Stomach smooth muscle (tissue), 2 donors: ENCODE data around the gene TIMM44.

Experiments
- H3K27ac ChIP-seq: one replicate; pipeline ENCODE4 v1.7.0; 2013; ENCODE audit warnings: mild to moderate bottlenecking, low read length, inconsistent platforms
- H3K27me3 ChIP-seq, 2 donors: one replicate each; pipeline ENCODE4 v1.7.0; 2013; ENCODE audit warnings: low read length in 2 of 2; ENCODE audit not compliant: insufficient read depth in 2 of 2, control insufficient read depth in 1 of 2
- H3K36me3 ChIP-seq, 2 donors: one replicate each; pipeline ENCODE4 v1.7.0; 2013; ENCODE audit warnings: low read length in 2 of 2; ENCODE audit not compliant: control insufficient read depth in 2 of 2, insufficient read depth in 2 of 2
- H3K4me1 ChIP-seq: one replicate; pipeline ENCODE4 v1.7.0; 2013; ENCODE audit warnings: low read length; ENCODE audit not compliant: control insufficient read depth, insufficient read depth
- H3K4me3 ChIP-seq, 2 donors: one replicate each; pipeline ENCODE4 v1.7.0; 2013; ENCODE audit warnings: low read length in 2 of 2
- H3K9ac ChIP-seq, 2 donors: one replicate each; pipeline ENCODE4 v1.7.0; 2013; ENCODE audit warnings: low read length in 2 of 2, mild to moderate bottlenecking in 1 of 2
- H3K9me3 ChIP-seq, 2 donors: one replicate each; pipeline ENCODE4 v1.7.0; 2013; ENCODE audit warnings: low read length in 2 of 2; ENCODE audit not compliant: control insufficient read depth in 2 of 2
- donor health status: healthy.
- donor health status: Pancreatic carcinoma.

TIMM44 gene, protein sequence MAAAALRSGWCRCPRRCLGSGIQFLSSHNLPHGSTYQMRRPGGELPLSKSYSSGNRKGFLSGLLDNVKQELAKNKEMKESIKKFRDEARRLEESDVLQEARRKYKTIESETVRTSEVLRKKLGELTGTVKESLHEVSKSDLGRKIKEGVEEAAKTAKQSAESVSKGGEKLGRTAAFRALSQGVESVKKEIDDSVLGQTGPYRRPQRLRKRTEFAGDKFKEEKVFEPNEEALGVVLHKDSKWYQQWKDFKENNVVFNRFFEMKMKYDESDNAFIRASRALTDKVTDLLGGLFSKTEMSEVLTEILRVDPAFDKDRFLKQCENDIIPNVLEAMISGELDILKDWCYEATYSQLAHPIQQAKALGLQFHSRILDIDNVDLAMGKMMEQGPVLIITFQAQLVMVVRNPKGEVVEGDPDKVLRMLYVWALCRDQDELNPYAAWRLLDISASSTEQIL

GRCh38 chr19:7943444-7944176 is at the start of gene TIMM44:
Gene TIMM44, minus strand, starts transcription at chr19:7943666. Its CDS starts 15 bp downstream, at chr19:7943651.
- peaks cover 11 to 19% of the 10 kb centered on the region in 2 donors for H3K36me3 ChIP-seq
- peak within 1 kb of the TSS; percentile 96 to 99 for H3K9ac ChIP-seq
- no peaks in the 10 kb centered on the region for H3K27me3 ChIP-seq
- peak within 1 kb of the TSS; percentile 99 for H3K27ac ChIP-seq
- H3K4me1 ChIP-seq: peaks cover 36% of the 10 kb centered on the region
- H3K4me3 ChIP-seq: peak within 1 kb of the TSS; percentile 91 to 92
- no peaks in the 10 kb centered on the region for H3K9me3 ChIP-seq

DNA sequence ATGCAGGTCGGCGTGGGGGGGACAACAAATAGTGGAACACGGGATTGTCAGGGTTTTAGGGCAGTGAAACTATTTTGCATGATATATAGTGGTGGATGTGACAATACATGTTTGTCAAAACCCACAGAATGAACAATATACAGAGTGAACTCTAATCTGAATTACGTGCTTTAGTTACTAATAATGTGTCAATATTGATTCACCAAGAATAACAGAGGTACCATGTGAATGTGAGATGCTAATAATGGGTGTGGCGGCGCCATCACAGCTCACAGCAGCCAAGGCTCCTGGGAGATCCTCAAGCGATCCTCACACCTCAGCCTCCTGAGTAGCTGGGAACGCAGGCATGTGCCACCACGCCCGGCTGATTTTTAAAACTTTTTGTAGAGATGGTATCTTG is 49.1 kb upstream of the TIMM44 start:
- Histone ChIP-seq H3K9ac (no peak overlapping the region), H3K4me1 (peaks cover 6% of the 10 kb centered on the region), H3K36me3 (peaks cover 30 to 33% of the 10 kb centered on the region in 2 donors), H3K9me3 (no peaks in the 10 kb centered on the region), H3K27me3 (no peaks in the 10 kb centered on the region), H3K27ac (no peak overlapping the region), H3K4me3 (no peak overlapping the region)

- Histone ChIP-seq H3K27me3 (no peaks in the 10 kb centered on the region), H3K36me3 (peaks cover 41 to 51% of the 10 kb centered on the region in 2 donors), H3K27ac (no peak overlapping the region), H3K9ac (no peak overlapping the region), H3K9me3 (no peaks in the 10 kb centered on the region), H3K4me3 (no peak overlapping the region), H3K4me1 (peaks cover 6% of the 10 kb centered on the region)
Measured at GRCh38 chr19:7989071-7989575, 45.7 kb upstream of the TIMM44 start.

DNA sequence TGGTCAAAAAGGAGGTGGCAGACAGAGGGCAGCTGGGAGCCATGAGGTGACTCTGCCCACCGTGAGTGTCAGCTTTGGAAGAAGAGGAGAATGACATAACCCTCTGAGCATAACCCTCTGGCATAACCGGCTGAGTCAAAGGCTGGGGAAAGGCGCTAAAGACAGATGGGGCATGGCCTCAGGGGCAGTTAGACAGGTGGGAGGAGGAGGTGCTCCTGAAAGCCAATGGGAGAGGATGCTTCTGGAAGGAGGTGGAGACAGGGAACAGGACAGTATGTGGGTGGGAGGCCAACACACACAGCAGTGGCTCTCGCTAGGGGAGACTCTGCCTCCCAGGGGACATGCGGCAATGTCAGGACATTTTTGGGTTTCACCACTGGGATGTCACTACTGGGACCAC is 44.8 kb upstream of the TIMM44 start:
- H3K4me1 ChIP-seq: peaks cover 4% of the 10 kb centered on the region
- no peak overlapping the region for H3K9ac ChIP-seq
- no peaks in the 10 kb centered on the region for H3K9me3 ChIP-seq
- H3K27me3 ChIP-seq: no peaks in the 10 kb centered on the region
- no peak overlapping the region for H3K4me3 ChIP-seq
- H3K36me3 ChIP-seq: peaks cover 41 to 54% of the 10 kb centered on the region in 2 donors
- no peak overlapping the region for H3K27ac ChIP-seq

- H3K4me1 ChIP-seq: peaks cover 4% of the 10 kb centered on the region
Measured at GRCh38 chr19:7987114-7987768, 43.8 kb upstream of the TIMM44 start.

GRCh38 chr19:7986321-7987113 is 43.1 kb upstream of the TIMM44 start:
- Histone ChIP-seq H3K4me1 (peaks cover 8% of the 10 kb centered on the region), H3K27ac (no peak overlapping the region), H3K27me3 (no peaks in the 10 kb centered on the region), H3K36me3 (peaks cover 45 to 59% of the 10 kb centered on the region in 2 donors), H3K4me3 (no peak overlapping the region), H3K9me3 (no peaks in the 10 kb centered on the region), H3K9ac (no peak overlapping the region)

More at GRCh38 chr19:7987114-7987768, 43.8 kb upstream of the TIMM44 start:
- Histone ChIP-seq H3K9ac (no peak overlapping the region), H3K9me3 (no peaks in the 10 kb centered on the region), H3K27ac (no peak overlapping the region), H3K36me3 (peaks cover 42 to 59% of the 10 kb centered on the region in 2 donors), H3K27me3 (no peaks in the 10 kb centered on the region), H3K4me3 (no peak overlapping the region)

- Histone ChIP-seq H3K4me3 (no peak overlapping the region), H3K36me3 (peaks cover 41 to 54% of the 10 kb centered on the region in 2 donors), H3K4me1 (peaks cover 8% of the 10 kb centered on the region), H3K27me3 (no peaks in the 10 kb centered on the region), H3K9ac (no peak overlapping the region), H3K27ac (no peak overlapping the region), H3K9me3 (no peaks in the 10 kb centered on the region)
Measured at GRCh38 chr19:7985481-7985911, 42.0 kb upstream of the TIMM44 start.

DNA sequence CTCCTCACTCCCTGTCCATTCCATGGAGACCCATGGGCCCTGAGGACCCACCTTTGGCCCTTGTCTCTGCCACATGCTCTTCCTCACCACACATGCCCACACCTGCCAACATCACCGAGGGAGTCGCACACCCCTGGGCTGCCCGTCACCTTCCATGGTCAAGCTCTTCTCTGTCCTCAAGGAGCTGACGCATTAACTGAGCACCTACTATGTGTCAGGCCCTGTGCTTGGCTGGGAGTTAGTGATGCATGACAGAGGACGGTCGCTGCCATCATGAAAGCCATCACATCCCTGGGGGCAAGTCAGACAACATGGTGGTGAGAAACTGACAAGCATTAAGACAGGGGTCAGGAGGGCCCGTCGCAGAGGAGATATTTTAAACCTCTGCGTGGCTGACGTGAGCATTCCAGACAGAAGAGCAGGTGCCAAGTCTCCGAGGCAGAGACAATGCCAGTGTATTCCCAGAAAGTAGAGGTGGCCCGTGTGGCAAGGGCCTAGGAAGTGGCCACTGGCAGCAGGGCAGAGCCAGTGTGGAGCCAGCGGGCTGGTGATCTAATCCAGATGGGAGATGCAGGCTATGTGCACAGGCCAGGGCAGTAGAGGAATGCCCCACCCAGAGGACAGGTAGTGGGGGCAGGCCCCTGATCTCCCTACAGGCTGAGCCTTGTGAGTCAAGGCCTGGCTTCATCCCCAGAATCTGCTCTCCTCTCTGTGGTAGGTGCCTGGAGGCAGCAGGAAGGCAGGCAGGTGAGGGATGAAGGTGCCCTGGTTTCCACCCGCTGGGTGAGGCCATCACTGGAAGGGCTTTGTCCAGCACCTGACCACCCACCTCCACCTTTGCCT is 40.8 kb upstream of the TIMM44 start:
- no peak overlapping the region for H3K4me3 ChIP-seq
- H3K4me1 ChIP-seq: peaks cover 8% of the 10 kb centered on the region
- no peaks in the 10 kb centered on the region for H3K9me3 ChIP-seq
- peaks cover 44 to 61% of the 10 kb centered on the region in 2 donors for H3K36me3 ChIP-seq
- no peak overlapping the region for H3K9ac ChIP-seq
- H3K27ac ChIP-seq: no peak overlapping the region
- H3K27me3 ChIP-seq: no peaks in the 10 kb centered on the region

- peaks cover 8% of the 10 kb centered on the region for H3K4me1 ChIP-seq
- no peak overlapping the region for H3K9ac ChIP-seq
- H3K9me3 ChIP-seq: no peaks in the 10 kb centered on the region
- H3K27ac ChIP-seq: no peak overlapping the region
- H3K27me3 ChIP-seq: no peaks in the 10 kb centered on the region
- H3K36me3 ChIP-seq: peaks cover 37 to 59% of the 10 kb centered on the region in 2 donors
- no peak overlapping the region for H3K4me3 ChIP-seq
Measured at GRCh38 chr19:7983286-7983950, 40.0 kb upstream of the TIMM44 start.
